Suppressor macrophage treated with lipopolysaccharide for 1 hour (primary cell): ENCODE results near the gene ERMAP.

ENCODE experiments used
- DNase-seq, 3 donors: peaks; one replicate each; pipeline ENCODE4 v3.0.0-alpha.2; 2020 to 2022

The ERMAP gene, protein sequence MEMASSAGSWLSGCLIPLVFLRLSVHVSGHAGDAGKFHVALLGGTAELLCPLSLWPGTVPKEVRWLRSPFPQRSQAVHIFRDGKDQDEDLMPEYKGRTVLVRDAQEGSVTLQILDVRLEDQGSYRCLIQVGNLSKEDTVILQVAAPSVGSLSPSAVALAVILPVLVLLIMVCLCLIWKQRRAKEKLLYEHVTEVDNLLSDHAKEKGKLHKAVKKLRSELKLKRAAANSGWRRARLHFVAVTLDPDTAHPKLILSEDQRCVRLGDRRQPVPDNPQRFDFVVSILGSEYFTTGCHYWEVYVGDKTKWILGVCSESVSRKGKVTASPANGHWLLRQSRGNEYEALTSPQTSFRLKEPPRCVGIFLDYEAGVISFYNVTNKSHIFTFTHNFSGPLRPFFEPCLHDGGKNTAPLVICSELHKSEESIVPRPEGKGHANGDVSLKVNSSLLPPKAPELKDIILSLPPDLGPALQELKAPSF

DNA sequence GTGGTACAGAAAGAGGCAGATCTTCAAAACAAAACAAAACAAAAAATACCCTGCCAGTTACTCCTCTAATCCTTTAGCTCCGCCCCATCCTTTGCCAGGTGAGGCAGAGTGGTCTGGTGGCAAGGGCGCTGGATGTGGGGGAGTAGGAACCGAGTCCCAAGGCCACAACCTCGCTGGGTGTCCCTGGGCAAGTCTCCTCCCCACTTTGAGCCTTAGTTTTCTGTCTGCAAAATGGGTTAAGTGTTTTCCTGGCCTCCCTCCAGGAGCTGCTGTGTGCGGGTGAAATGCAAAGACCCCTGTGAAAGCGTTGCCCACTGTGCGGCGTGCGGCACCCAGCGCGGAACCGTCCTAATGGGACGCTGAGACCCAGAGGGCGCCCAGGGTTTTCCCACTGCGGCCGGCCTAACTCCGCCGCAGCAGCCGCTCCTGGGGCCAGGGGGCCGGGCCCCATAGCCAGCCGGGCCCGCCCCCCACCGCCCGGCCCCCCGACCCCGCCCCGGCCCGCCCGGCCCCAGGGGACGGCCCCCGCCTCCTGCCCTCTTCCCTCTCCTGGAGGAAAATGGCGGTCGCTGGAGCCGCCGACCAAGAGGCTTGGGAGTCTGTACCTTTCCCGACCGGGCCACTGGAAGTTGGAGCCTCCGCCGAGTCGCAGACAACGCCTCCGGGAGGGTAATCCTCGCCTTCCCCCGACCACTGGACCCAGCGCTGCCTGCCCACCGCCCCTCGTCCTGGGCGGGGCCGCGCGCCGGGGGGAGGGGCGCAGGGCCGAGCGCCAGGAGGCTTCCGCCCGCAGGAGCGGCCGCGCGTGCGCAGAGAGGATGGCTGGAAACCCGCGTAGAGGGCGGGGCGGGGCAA is at the start of gene ERMAP, which contains the start of gene SVBP:
Gene ERMAP, plus strand, starts transcription at position 538 of the 855 bp plus-strand sequence. CDS start 13,327 bp downstream, outside the sequence.
Gene SVBP, minus strand, starts transcription at position 813 of the 855 bp plus-strand sequence. CDS start 853 bp downstream, outside the sequence.
- peak; percentile 94 to 98 (median 98) for DNase-seq

DNA sequence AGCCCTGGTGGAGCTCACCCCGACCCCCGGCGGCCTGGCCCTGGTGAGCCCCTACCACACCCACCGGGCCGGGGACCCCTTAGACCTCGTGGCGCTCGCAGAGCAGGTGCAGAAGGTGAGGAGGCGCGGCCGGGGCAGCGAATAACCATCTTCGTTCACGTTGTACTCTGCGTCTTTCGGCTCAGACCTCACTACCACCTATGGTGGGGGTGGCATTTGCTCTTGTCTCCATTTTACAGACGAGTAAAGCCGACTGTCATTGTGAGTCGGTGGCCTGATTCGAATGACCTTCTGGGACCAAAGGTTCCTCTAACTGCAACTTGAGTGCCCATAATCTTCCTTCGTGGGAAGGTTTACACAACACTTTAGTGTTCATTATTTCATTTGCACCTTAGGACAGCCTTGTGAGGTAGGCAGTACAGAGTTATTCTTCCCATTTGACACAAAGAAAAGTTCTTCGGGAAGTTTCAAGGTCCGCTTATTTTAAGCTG is 49.4 kb upstream of the ERMAP start:
- DNase-seq: peak in 2 of 3 donors; percentile 29 to 41

DNA sequence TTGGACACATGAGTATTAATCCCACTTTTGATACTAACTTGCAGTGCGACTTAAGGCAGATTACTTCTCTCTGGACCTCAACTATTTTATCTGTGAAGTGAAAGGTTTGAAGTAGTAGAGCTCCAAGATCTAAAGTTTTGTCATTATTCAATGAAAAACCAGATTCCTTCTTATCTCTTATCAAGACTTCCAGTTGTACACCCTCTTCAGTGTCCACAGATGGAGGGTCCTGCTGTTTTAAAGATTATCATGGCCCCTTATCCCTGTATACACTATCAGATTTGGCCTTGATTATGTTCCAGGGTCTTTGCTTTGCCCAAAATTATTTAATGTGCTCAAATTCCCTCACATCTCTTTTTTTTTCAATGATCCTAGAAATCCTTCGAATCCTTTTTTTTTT is 48.8 kb upstream of the ERMAP start:
- DNase-seq: no peak

DNA sequence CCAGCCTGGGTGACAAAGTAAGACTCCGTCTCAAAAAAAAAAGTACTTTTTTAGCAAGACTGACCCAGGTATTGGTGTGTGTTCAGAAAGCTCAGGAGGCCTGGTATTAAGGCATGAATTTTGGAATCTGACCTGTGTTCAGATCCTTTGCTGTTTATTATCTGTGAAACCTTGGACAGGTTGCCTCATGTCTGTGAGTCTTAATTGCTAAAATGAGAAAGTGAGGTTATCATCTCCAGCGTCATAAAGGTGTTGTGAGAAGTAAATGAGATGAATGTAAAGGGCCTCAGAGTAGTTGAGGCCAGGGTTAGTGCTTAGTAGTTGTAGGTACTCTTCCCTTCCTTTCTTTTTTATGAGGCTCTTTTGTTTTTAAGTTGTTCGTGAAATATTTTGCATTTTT is 47.1 kb upstream of the ERMAP start:
- DNase-seq: no peak

DNA sequence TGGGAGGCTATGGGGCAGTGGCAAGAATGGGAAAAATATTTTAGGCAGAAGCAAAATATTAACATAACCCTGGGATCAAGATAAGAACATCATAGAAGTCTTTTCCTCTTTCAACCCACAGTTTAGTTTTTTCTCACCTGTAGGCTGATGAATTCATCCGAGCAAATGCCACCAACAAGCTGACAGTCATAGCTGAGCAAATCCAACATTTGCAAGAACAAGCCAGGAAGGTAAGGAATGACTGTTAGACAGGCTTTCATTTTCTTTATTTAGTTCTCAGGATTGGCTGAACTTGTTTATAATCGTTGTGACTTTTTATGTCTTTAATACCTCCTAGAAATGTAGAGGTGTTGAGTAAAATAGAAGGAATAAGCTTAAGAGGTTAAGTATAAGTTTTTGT is 43.5 kb upstream of the ERMAP start:
- no peak for DNase-seq

DNA sequence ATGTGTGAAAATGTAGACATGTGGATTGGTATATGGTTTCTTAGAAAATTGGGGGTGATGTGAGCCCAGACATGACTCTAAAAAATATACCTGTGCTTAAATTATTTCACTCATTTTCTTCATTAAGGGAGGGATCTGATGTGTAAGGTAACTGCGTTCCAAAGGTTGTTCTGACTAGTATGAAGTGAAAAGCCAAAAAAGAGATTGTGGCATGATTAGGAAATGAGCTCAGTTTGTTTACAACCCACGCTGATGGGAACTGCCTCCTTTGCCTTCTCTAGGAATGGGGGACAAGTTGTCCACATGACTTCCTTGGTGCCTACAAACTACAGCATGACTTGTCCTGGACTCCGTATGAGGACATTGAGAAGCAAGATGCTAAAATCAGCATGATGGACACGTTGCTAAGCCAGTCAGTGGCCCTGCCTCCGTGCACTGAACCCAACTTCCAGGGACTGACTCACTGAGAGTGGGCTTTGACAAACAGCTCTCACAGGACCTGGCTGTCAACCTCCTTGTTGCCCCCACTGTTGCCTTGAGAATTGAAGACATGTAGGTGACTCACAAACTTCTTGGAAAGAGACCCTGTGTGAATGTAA is 41.9 kb upstream of the ERMAP start:
- peak; percentile 33 to 62 (median 41) for DNase-seq

DNA sequence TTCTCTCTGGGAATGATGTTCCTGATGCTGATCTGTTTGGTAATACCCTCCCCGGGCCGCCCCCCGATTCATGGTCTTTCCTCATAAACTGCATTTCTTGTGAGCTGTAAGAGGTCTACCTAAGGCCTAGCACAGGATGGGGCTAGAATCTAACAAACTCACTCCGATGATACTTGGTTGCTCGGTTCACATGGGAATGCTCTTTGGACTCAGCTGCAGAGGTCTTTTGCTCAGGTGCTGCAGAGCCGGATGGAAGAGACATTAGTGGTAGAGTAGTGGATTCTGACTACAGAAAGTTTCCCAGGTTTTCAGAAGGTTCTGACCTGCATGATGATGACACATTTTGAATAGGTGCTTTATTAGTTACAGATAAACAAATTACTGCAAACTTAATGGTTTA is 40.4 kb upstream of the ERMAP start:
- no peak for DNase-seq

DNA sequence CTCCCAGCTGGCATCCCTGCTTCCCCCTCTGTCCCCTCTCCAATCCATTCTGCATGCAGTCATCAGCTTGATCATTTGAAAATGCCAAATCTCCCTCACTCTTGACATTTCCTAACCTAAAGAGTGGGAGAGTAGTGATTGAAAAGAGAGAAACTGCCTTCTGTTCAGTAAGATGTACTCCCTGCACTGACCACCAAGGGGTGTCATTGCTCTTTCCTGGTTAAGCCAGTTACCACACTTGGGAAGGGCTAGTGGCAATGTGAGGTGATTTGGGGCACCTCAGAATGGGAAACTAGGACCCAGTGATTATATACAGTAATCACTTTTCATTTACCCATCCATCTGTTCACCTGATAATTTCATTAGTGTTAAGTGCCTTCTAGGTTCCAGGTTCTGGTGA is 39.1 kb upstream of the ERMAP start:
- DNase-seq: peak; percentile 64 to 67 (median 65)

DNA sequence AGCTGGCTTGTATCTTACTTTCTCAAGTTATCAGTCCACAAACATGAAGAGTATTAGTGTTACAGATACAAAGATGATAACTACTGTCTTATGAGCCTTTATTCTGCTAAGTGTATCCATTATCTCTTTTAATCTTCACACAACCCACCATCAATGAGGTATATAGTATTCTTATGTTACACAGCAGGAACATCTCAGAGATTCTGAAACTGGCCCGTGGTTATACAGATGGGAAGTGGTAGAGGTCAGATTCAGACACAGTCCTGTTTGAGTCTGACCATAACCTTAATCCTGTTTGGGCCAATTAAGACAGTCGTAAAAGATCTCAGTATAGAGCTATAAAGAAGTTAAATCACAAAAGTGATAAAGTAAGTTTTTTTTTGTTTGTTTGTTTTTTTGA is 37.2 kb upstream of the ERMAP start:
- DNase-seq: no peak

DNA sequence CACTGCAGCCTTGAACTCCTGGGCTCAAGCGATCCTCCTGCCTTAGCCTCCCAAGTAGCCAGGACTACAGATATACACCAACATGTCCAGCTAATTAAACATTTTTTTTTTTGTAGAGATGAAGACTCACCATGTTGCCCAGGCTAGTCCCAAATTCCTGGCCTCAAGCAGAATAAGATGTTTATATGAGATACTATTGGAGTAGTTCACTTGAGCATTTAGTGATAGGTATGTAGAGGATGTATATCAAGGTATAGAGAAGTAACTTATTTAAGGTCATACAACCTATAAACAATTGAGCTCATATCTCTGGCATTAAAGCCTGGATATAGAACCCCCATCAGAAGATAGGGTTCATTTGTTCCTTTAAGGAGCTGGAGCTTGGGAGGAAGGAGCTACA is 36.7 kb upstream of the ERMAP start:
- DNase-seq: no peak

DNA sequence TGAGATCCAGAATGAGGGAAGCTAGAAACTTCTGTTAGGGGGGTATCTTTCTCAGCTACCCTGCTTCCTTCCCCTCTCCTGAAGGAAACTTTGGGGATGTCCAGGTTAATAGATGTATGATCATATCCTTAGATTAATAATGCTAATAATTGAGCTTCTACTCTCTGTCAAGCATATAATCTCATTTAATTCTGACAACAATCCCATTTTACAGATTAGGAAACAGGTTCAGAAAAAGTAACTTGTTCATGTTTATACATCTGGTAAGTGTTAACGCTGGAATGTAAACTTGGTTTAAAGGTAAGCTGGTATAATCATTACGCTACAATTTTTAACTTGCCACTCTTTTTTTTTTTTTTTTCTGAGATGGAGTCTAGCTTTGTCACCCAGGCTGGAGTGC is 33.8 kb upstream of the ERMAP start:
- no peak for DNase-seq

DNA sequence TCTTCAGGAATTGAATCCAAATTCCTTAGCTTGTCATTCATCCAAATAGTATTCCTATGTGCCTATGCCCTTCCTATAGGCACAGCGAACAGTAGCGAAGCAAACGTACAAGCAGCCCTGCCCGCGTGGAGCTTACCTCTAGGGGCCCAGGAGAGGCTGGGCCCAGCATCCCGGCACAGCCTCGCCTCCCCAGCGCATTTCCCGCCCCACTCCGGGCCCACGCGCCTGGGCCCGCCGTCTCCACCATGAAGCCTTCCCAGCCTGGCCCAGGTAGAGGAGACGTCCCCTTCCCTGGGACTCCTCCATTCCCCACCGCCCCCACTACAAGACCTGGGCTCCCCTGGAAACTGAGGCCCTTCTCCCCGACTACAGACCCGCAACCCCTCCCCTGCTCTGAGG is 32.4 kb upstream of the ERMAP start:
- DNase-seq: no peak

DNA sequence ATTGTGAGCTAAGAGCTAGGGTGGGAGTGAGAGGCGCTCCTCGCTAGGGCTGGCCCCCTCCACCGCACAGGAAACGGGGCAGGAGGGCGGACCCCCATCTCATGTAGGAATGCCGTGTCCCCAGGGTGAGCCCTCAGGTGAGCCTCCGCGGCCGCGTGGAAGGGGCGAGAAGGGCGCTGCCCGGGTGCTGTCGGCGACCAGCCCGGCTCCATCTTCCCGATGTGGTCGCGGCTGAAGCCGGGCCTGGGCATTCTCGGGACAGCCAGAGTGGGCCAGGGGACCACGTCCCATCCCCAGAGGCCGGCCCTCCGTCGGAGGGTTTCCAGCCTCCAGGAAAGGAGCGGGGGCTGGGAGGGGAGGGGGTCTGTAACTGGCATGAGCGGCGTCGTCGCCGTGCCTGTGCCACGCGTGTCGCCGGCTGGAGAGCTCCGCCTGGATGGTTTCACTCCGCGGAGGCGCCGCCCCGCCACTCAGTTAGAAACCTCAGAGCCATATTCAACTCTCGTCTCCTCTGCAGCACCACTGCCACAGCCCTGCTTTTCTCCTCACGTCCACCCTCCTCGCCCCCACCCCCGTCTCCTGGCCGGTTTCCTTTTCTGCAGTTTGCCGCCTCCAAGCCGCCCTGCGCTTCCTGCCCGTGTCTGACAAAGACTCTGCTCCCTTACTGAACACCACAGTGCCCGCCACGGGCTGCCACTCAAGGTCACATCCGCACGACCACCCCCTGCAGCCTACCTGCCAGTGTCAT is 31.8 kb upstream of the ERMAP start, which contains the start of gene TMEM269:
Gene TMEM269, plus strand, starts transcription at position 46 of the 748 bp plus-strand sequence. CDS start 4,903 bp downstream, outside the sequence.
- DNase-seq: peak in 2 of 3 donors; percentile 31 to 48

DNA sequence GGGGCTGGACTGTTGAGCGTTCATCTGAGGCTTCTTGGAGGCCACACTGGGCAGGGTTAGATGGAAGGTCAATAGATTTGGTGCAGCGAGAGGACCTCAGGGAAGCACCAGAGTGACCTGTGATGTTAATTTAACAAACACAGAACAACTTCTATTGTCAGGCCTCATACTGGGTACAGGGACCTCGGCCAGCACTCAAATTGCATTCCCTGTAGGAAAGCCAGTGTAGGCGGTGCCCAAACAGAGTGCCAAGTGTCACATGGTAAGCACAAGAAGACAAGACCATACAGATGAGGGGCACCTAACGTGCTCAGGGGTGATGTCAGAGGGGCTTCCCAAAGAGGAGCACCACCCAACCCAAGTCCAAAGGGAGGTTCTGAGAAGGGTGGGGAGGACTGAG is 30.8 kb upstream of the ERMAP start:
- no peak for DNase-seq

DNA sequence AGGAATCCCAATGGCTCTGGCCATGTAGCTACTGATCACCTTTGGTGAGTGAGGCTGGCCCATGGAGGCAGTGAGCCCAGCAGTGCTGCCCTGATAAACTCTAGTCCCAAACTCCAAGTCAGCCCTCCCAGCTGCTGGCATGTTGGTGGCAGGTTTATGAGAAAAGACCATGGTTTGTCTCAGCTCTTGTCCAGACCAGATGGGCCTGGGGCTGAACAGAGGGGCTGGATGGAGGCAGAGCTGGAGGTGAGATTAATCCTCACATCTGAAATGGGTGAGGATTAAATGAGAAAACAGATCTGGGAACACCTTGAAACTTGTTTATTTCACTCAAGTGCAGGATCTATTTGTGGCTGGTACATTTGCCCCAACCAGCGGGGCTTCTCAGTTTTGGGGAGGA is 28.9 kb upstream of the ERMAP start:
- no peak for DNase-seq

DNA sequence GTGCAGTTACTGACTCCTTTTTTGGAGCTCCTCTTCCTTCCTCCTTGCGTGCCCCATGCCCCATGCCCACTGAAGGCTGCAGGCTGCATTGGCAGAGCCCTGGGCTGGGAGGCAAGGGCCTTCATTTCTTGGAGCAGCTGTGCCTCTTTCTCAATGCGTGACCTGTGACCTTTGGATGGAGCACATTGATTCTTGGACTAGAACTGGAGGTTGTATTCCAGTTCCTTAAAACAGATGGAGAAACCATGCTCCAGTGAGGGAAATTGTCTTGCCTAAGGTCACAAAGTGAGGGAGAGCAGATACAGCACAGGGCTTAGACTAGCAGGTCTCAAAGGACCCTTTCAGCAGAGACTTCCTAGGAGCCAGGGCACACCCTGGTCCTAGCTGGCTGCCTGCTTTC is 23.1 kb upstream of the ERMAP start:
- no peak for DNase-seq

DNA sequence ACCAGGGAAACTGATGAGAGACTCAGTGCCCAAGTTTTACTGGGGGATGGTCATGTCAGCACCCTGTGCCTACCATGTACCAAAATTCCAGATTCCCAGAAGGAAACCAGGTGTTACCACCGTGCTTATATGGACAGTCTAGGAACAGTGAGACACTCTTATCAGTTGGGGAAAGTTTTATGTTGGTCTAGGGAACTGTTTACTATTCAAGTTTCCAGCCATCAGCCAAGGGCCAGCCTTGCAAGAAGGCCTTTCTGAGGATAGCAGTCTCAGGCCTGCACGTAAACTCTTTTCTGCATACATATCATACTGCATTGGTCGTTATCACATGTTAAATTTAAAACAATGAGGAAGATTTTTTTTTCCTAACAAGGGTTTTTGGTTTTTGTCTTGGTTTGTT is 19.5 kb upstream of the ERMAP start:
- no peak for DNase-seq

DNA sequence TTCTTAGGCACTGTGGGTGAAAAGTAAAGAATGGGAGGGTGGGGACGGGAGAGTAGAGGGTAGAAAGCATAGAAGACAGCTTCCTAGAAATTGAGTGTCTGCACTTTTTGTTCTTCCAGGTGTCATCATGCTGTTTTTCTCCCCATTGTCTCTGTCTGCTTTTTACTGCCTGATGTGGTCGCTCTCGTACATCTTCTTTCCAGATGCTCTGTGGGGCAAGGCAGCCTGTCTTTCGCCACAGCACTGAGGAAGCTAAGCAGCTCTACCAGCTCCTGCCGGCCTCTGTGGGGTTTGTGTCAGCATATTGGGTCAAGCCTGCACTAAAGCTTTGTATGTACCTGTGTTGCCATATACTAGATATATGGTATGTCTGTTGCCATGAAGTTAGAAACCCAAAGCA is 18.9 kb upstream of the ERMAP start:
- no peak for DNase-seq

DNA sequence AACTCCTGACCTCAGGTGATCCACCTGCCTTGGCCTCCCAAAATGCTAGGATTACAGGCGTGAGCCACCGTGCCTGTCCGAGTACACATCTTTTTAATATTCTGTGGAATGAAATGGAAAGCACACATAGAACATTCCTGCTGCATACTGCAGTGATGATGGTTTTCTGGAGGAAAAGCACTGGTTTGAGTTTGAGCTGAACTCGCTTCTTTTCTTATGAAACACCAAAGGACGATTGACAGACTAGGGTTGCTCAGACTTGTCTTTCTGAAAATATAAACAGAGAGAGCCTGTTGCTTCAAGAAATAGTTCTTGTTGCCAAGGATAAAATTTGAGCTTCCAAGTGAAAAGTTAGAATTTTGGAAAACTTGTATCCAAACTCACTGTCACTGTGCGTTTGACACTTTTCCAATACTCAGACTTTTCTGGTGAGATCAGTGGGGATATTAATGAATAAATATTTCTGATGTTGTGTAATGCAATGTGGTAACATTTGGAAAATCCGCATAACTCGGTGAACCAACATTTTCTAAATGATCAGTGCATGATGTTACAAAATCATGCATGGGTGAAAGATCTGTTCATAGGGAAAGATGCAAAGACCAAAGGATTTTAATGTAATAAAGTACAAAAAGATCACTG is 15.0 kb upstream of the ERMAP start:
- DNase-seq: no peak

DNA sequence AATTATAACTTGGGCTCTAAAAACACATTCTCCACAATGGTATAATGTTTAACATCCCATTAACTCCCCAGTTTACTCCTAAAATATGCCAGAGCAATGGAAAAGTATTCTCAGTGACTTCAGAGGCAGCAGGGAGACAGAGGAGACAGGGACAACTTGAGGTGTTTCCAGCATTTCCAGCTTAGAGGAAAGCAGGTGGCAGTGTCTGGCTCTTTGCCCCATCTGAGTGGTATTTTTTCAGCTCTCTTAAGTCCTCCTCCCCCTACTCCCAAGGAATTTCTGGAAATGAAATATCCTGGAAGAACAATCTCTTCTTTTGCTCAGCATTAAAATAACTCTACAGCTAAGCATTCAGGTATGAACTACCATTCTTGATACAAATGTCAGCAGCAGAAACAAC is 10.8 kb upstream of the ERMAP start:
- DNase-seq: no peak

DNA sequence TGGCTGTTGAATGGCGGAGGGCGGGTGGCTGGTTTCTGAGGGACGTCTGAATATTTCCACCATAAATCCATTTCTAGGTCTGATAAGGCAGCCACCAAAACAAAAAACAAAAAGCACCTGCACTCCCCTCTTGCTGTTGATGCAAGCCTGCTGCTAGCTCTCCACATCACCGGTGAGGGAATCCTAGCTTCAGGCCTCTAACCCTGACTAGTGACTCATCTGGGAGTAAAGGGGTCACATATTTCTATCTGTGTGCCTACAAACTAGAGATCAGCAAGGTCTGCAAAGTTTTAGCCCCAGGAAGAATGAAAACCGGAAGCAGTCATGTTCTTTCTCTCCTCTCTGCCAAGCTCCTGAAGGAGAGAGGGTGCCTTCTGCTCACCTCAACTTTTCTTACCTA is 10.3 kb upstream of the ERMAP start:
- DNase-seq: no peak
